Measurements from ENCODE around the gene GRSF1.
"Not testable (repeated sequence)": the region's sequence is repeated elsewhere in the genome, so short reads cannot be mapped to it uniquely, and the experiment has no call there.

DNA sequence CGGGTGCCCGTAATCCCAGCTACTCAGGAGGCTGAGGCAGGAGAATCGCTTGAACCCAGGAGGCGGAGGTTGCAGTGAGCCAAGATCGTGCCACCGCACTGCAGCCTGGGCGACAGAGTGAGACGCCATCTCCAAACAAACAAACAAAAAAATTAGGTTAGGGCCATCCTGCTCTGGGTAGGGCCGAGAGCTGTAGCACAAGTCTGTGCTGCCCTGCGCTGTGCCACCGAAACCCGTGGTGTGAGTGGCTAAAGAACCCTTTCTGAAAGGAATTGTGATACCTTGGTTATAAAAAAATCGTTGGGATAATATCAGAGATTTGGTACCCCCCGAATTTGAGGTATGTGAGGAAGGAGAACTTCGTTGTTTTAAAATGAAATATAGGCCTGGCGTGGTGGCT lies 941 bp upstream of the GRSF1 start:
- TF ChIP-seq, protein P1, sequence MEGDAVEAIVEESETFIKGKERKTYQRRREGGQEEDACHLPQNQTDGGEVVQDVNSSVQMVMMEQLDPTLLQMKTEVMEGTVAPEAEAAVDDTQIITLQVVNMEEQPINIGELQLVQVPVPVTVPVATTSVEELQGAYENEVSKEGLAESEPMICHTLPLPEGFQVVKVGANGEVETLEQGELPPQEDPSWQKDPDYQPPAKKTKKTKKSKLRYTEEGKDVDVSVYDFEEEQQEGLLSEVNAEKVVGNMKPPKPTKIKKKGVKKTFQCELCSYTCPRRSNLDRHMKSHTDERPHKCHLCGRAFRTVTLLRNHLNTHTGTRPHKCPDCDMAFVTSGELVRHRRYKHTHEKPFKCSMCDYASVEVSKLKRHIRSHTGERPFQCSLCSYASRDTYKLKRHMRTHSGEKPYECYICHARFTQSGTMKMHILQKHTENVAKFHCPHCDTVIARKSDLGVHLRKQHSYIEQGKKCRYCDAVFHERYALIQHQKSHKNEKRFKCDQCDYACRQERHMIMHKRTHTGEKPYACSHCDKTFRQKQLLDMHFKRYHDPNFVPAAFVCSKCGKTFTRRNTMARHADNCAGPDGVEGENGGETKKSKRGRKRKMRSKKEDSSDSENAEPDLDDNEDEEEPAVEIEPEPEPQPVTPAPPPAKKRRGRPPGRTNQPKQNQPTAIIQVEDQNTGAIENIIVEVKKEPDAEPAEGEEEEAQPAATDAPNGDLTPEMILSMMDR (IDR thresholded peaks at IDR 0.05; ENCODE audit: low read length): not testable (repeated sequence)
- not testable (repeated sequence) for TF ChIP-seq EZH2 (optimal IDR thresholded peaks at IDR 0.05; ENCODE audit: low read depth, low read length)
